NCI-H446 (cell line): ENCODE results near the gene TBKBP1.
"Not testable (repeated sequence)": the region's sequence is repeated elsewhere in the genome, so short reads cannot be mapped to it uniquely, and the experiment has no call there.

Source experiments
- DNase-seq, 2 experiments: peaks; one replicate each; lab custom pipeline; 2025; lab: John Stamatoyannopoulos, UW

The TBKBP1 gene

GRCh38 chr17:47733674-47734410, 39.9 kb downstream of the TBKBP1 start:
- DNase-seq, result no peak

GRCh38 chr17:47735139-47735464, 41.1 kb downstream of the TBKBP1 start:
- no peak for DNase-seq

- DNase-seq, result no peak
Observed at GRCh38 chr17:47735536-47736011, 41.6 kb downstream of the TBKBP1 start.

GRCh38 chr17:47736501-47737495, 42.8 kb downstream of the TBKBP1 start:
- no peak for DNase-seq

- no peak for DNase-seq
Observed at GRCh38 chr17:47738178-47738577, 44.2 kb downstream of the TBKBP1 start.

- DNase-seq, result no peak
Observed at GRCh38 chr17:47739150-47739549, 45.2 kb downstream of the TBKBP1 start.

GRCh38 chr17:47739945-47740344, 46.0 kb downstream of the TBKBP1 start:
- not testable (repeated sequence) for DNase-seq

GRCh38 chr17:47741109-47741792, 47.3 kb downstream of the TBKBP1 start:
- DNase-seq, result no peak

GRCh38 chr17:47741793-47742145, 47.8 kb downstream of the TBKBP1 start:
- DNase-seq, result no peak

GRCh38 chr17:47742319-47743181, 48.6 kb downstream of the TBKBP1 start:
- peak in 1 of 2 experiments; percentile 23 for DNase-seq

GRCh38 chr17:47744168-47745036, 50.4 kb downstream of the TBKBP1 start:
- no peak for DNase-seq

GRCh38 chr17:47745037-47745380, 51.0 kb downstream of the TBKBP1 start:
- DNase-seq, result no peak

- DNase-seq, result no peak
Observed at GRCh38 chr17:47751471-47751870, 57.5 kb downstream of the TBKBP1 start.

GRCh38 chr17:47757386-47757785, 63.4 kb downstream of the TBKBP1 start:
- DNase-seq, result no peak

- DNase-seq, result no peak
Observed at GRCh38 chr17:47760409-47761140, 66.6 kb downstream of the TBKBP1 start.
